NCI-H2081 treated with DMSO at 0.1 percent for 48 hours (cell line): ENCODE results near the gene HSPA1L.

Source experiments
- DNase-seq: peaks from one replicate; lab custom pipeline; 2025; lab: John Stamatoyannopoulos, UW

HSPA1L gene

GRCh38 chr6:31781244-31782125, 33.6 kb downstream of the HSPA1L start:
- no peak for DNase-seq

GRCh38 chr6:31780507-31781243, 34.4 kb downstream of the HSPA1L start:
- no peak for DNase-seq

GRCh38 chr6:31779908-31780307, 35.2 kb downstream of the HSPA1L start:
- DNase-seq = no peak

- DNase-seq = no peak
Observed at GRCh38 chr6:31778999-31779885, 35.8 kb downstream of the HSPA1L start.

GRCh38 chr6:31778193-31778592, 36.9 kb downstream of the HSPA1L start:
- no peak for DNase-seq

GRCh38 chr6:31777667-31778050, 37.4 kb downstream of the HSPA1L start:
- DNase-seq = no peak

GRCh38 chr6:31776989-31777666, 38.0 kb downstream of the HSPA1L start, which contains the start of gene VWA7:
TSS of gene VWA7 (minus strand) at chr6:31777328. CDS start at chr6:31776779, 549 bp downstream.
- DNase-seq = no peak

- DNase-seq = no peak
Observed at GRCh38 chr6:31776485-31776988, 38.5 kb downstream of the HSPA1L start.

GRCh38 chr6:31775633-31776484, 39.2 kb downstream of the HSPA1L start:
- no peak for DNase-seq

- no peak for DNase-seq
Observed at GRCh38 chr6:31775184-31775583, 39.9 kb downstream of the HSPA1L start.

GRCh38 chr6:31771992-31772358, 43.1 kb downstream of the HSPA1L start:
- DNase-seq = no peak

GRCh38 chr6:31770860-31771259, 44.2 kb downstream of the HSPA1L start:
- DNase-seq = no peak

GRCh38 chr6:31769684-31770371, 45.3 kb downstream of the HSPA1L start:
- DNase-seq = no peak

- DNase-seq = no peak
Observed at GRCh38 chr6:31768363-31769257, 46.5 kb downstream of the HSPA1L start.

GRCh38 chr6:31767096-31767645, 47.9 kb downstream of the HSPA1L start:
- no peak for DNase-seq

- DNase-seq = no peak
Observed at GRCh38 chr6:31765910-31766794, 48.9 kb downstream of the HSPA1L start.

- DNase-seq = no peak
Observed at GRCh38 chr6:31765559-31765909, 49.5 kb downstream of the HSPA1L start.

- DNase-seq = no peak
Observed at GRCh38 chr6:31764198-31764597, 50.9 kb downstream of the HSPA1L start.
